ENCODE measurements around the gene OR7D4.

The OR7D4 gene

GRCh38 chr19:9165261-9165660, 54.1 kb downstream of the OR7D4 start:
- peaks cover 37% of the 10 kb centered on the region for H3K36me3 ChIP-seq (replicated peaks)
- no peaks in the 10 kb centered on the region for H3K27me3 ChIP-seq (replicated peaks)
- in situ Hi-C loops (cut with HindIII; ENCODE audit: low pct_ligation_motif_present, low sequenced_read_pairs): no loop called here
- TF ChIP-seq CTCF (IDR thresholded peaks at IDR 0.05; ENCODE audit: low read depth, low read length, missing control alignments): no peak
- DNase-seq: no peak
- H3K27ac ChIP-seq: no peak overlapping the region
- no peak overlapping the region for H3K4me3 ChIP-seq (ENCODE audit: low read depth, low read length)

- H3K27me3 ChIP-seq (replicated peaks): no peaks in the 10 kb centered on the region
- TF ChIP-seq CTCF (IDR thresholded peaks at IDR 0.05; ENCODE audit: low read depth, low read length, missing control alignments): no peak
These were observed 58.0 kb downstream of the OR7D4 start for GRCh38 chr19:9161427-9161826.

More at GRCh38 chr19:9161427-9161826, 58.0 kb downstream of the OR7D4 start:
- in situ Hi-C loops (cut with HindIII; ENCODE audit: low pct_ligation_motif_present, low sequenced_read_pairs): no loop called here
- Histone ChIP-seq H3K27ac (no peak overlapping the region), H3K36me3 (replicated peaks) (peaks cover 71% of the 10 kb centered on the region), H3K4me3 (ENCODE audit: low read depth, low read length) (no peak overlapping the region)
- no peak for DNase-seq
